ENCODE results near the gene ZNF407. TPM values are rescaled to one million over a fixed set of nuclear protein-coding genes. Genes with fewer than 3 reads are reported as not detected.

Gene ZNF407
- total RNA-seq, 1 experiment from 2014 or later = 7.6 TPM

GRCh38 chr18:74878267-74878666 is 280.6 kb downstream of the ZNF407 start:
- no peaks in the 10 kb centered on the region for H3K79me2 ChIP-seq (ENCODE audit: insufficient read depth, low read length)
- no peaks in the 10 kb centered on the region for H3K36me3 ChIP-seq (ENCODE audit: control insufficient read depth in 1 of 2, insufficient read depth in 2 of 2, low read length in 2 of 2)
- no peak overlapping the region for H2AFZ ChIP-seq (ENCODE audit: low read depth, low read length, poor library complexity, severe bottlenecking)
- no peaks in the 10 kb centered on the region for H3K9me2 ChIP-seq (ENCODE audit: insufficient read depth)
- no TSS peak for BruUV-seq (replicated peaks)
- H3K27ac ChIP-seq (ENCODE audit: low read depth, low read length) = no peak overlapping the region
- no peaks in the 10 kb centered on the region for H4K20me1 ChIP-seq (ENCODE audit: insufficient read depth)
- H3K4me1 ChIP-seq (ENCODE audit: control insufficient read depth in 1 of 2, insufficient read depth in 2 of 2, low read length in 2 of 2) = no peaks in the 10 kb centered on the region
- DNase-seq (ENCODE audit: low read depth, low spot score) (no peak), ATAC-seq (no peak)
- H3K4me2 ChIP-seq (ENCODE audit: low read length) = no peak overlapping the region
- H3K9ac ChIP-seq (ENCODE audit: low read length) = no peak overlapping the region
- CTCF ChIA-PET = no interaction called here
- no peak overlapping the region for H3K4me3 ChIP-seq (replicated peaks in 1 of 2; ENCODE audit: low read depth in 1 of 2, low read length in 2 of 2)
- POLR2A ChIA-PET = no interaction called here
- RAD21 ChIA-PET (ENCODE audit: low non-redundant PET in 1 of 2, low total read pairs in 2 of 2, uncharacterized antibody in 2 of 2, unreplicated experiment in 2 of 2) = no interaction called here
- no peaks in the 10 kb centered on the region for H3K27me3 ChIP-seq (ENCODE audit: insufficient read depth, low read length)
- intact Hi-C loops (cut with micrococcal nuclease) = no loop called here
- H3K9me3 ChIP-seq (ENCODE audit: control insufficient read depth in 1 of 2, insufficient read depth in 1 of 2, low read depth in 1 of 2, low read length in 2 of 2) = no peaks in the 10 kb centered on the region
- TF ChIP-seq MAX (IDR thresholded peaks at IDR 0.05) (no peak), EZH2phosphoT487 (IDR thresholded peaks at IDR 0.05; ENCODE audit: borderline replicate concordance) (no peak), YY1 (IDR thresholded peaks at IDR 0.05; ENCODE audit: extremely low read depth, insufficient replicate concordance, low read depth, low read length) (no peak), CTCF (IDR thresholded peaks at IDR 0.05 in 2 of 3, conservative IDR thresholded peaks at IDR 0.05 in 1 of 3; ENCODE audit: borderline replicate concordance in 1 of 3, insufficient read depth in 1 of 3, low read depth in 2 of 3, low read length in 2 of 3) (no peak), TCF7L2 (IDR thresholded peaks at IDR 0.05; ENCODE audit: borderline replicate concordance, extremely low read depth, insufficient read depth, insufficient read length) (no peak), FOSL1 (IDR thresholded peaks at IDR 0.05; ENCODE audit: low read depth) (no peak), CBX3 (IDR thresholded peaks at IDR 0.05; ENCODE audit: low read depth) (no peak), CEBPB (IDR thresholded peaks at IDR 0.05; ENCODE audit: low read depth) (no peak), EZH2 (IDR thresholded peaks at IDR 0.05) (no peak), POLR2A (IDR thresholded peaks at IDR 0.05; ENCODE audit: borderline replicate concordance, extremely low read depth, insufficient read depth, insufficient read length) (no peak), RAD21 (IDR thresholded peaks at IDR 0.05; ENCODE audit: low read depth) (no peak)
